SK-N-SH treated with all-trans-retinoic acid at 6 μM for 48 hours (cell line): ENCODE measurements around the gene RBM38.

Experiments used
- ATAC-seq: fragments of 200-7000 bp; cut with Tn5 transposase; 3 replicates; pipeline ENCODE4 v1.9.1; 2020; ENCODE audit warnings: mild to moderate bottlenecking, moderate library complexity
- ARNTL ChIP-seq: fragments of 450-650 bp; formaldehyde crosslinking; IDR thresholded peaks from 2 replicates; pipeline ENCODE4 v1.5.0; 2020; ENCODE audit warnings: low read depth, mild to moderate bottlenecking, moderate library complexity, borderline replicate concordance
- BACH2 ChIP-seq: fragments of 250-450 bp; sonication (Bioruptor Pico); IDR thresholded peaks from 2 replicates; pipeline ENCODE4 v1.9.0; 2021; ENCODE audit warnings: mild to moderate bottlenecking, borderline replicate concordance
- CREB5 ChIP-seq: fragments of 250-450 bp; sonication (Bioruptor Pico); IDR thresholded peaks from 2 replicates; pipeline ENCODE4 v1.5.1; 2020; ENCODE audit warnings: low read depth, mild to moderate bottlenecking, moderate library complexity
- CSRNP3 ChIP-seq: fragments of 250-450 bp; sonication (Bioruptor Pico); IDR thresholded peaks from 2 replicates; pipeline ENCODE4 v1.5.1; 2021; ENCODE audit warnings: mild to moderate bottlenecking, moderate library complexity
- ESRRG ChIP-seq: fragments of 250-450 bp; sonication (Bioruptor Pico); IDR thresholded peaks from 2 replicates; pipeline ENCODE4 v1.6.1; 2021; ENCODE audit warnings: mild to moderate bottlenecking
- GLIS3 ChIP-seq: fragments of 250-450 bp; sonication (Bioruptor Pico); IDR thresholded peaks from 2 replicates; pipeline ENCODE4 v1.5.0; 2020; ENCODE audit warnings: mild to moderate bottlenecking, moderate library complexity
- ISL1 ChIP-seq: fragments of 250-450 bp; sonication (Bioruptor Pico); IDR thresholded peaks from 2 replicates; pipeline ENCODE4 v2.1.2; 2022; ENCODE audit warnings: mild to moderate bottlenecking, moderate library complexity
- OSR1 ChIP-seq: fragments of 250-450 bp; sonication (Bioruptor Pico); IDR thresholded peaks from 2 replicates; pipeline ENCODE4 v1.8.0; 2022; ENCODE audit warnings: moderate library complexity, mild to moderate bottlenecking, inconsistent platforms
- PATZ1 ChIP-seq: fragments of 250-450 bp; sonication (Bioruptor Pico); IDR thresholded peaks from 2 replicates; pipeline ENCODE4 v1.8.0; 2020; ENCODE audit warnings: mild to moderate bottlenecking, moderate library complexity, borderline replicate concordance
- POU6F1 ChIP-seq: fragments of 250-450 bp; sonication (Bioruptor Pico); IDR thresholded peaks from 2 replicates; pipeline ENCODE4 v1.8.0; 2021; ENCODE audit warnings: low read depth, mild to moderate bottlenecking, moderate library complexity, borderline replicate concordance
- PPARA ChIP-seq: fragments of 250-450 bp; sonication (Bioruptor Pico); IDR thresholded peaks from 2 replicates; pipeline ENCODE4 v1.5.0; 2020; ENCODE audit warnings: mild to moderate bottlenecking, borderline replicate concordance
- RARB ChIP-seq: fragments of 250-450 bp; sonication (Bioruptor Pico); IDR thresholded peaks from 2 replicates; pipeline ENCODE4 v1.8.0; 2021; ENCODE audit warnings: mild to moderate bottlenecking, moderate library complexity
- SNAI2 ChIP-seq: fragments of 250-450 bp; sonication (Bioruptor Pico); IDR thresholded peaks from 2 replicates; pipeline ENCODE4 v1.5.0; 2020; ENCODE audit warnings: mild to moderate bottlenecking, moderate library complexity
- TCF4 ChIP-seq: fragments of 250-450 bp; sonication (Bioruptor Pico); IDR thresholded peaks from 2 replicates; pipeline ENCODE4 v1.8.0; 2021; ENCODE audit warnings: mild to moderate bottlenecking, moderate library complexity, borderline replicate concordance
- TOX ChIP-seq: fragments of 250-450 bp; sonication (Bioruptor Pico); IDR thresholded peaks from 2 replicates; pipeline ENCODE4 v1.8.0; 2021; ENCODE audit warnings: mild to moderate bottlenecking, moderate library complexity, borderline replicate concordance
- TSHZ2 ChIP-seq: fragments of 250-450 bp; sonication (Bioruptor Pico); IDR thresholded peaks from 2 replicates; pipeline ENCODE4 v1.5.0; 2020; ENCODE audit warnings: mild to moderate bottlenecking, moderate library complexity
- ZC3H10 ChIP-seq: fragments of 250-450 bp; sonication (Bioruptor Pico); IDR thresholded peaks from 2 replicates; pipeline ENCODE4 v1.5.1; 2021; ENCODE audit warnings: mild to moderate bottlenecking, moderate library complexity
- ZFP3 ChIP-seq: fragments of 250-450 bp; sonication (Bioruptor Pico); IDR thresholded peaks from 2 replicates; pipeline ENCODE4 v1.5.0; 2020; ENCODE audit warnings: mild to moderate bottlenecking, moderate library complexity
- ZFP30 ChIP-seq: fragments of 450-650 bp; formaldehyde crosslinking; IDR thresholded peaks from 2 replicates; pipeline ENCODE4 v1.5.0; 2022; ENCODE audit warnings: mild to moderate bottlenecking, moderate library complexity
- ZNF565 ChIP-seq: fragments of 450-650 bp; formaldehyde crosslinking; conservative IDR thresholded peaks from 2 replicates; pipeline ENCODE4 v1.5.0; 2020; ENCODE audit warnings: low read depth, mild to moderate bottlenecking, moderate library complexity
- ZNF70 ChIP-seq: fragments of 450-650 bp; formaldehyde crosslinking; IDR thresholded peaks from 2 replicates; pipeline ENCODE4 v1.5.0; 2020; ENCODE audit warnings: mild to moderate bottlenecking, moderate library complexity
- ZNF8 ChIP-seq: fragments of 450-650 bp; formaldehyde crosslinking; IDR thresholded peaks from 2 replicates; pipeline ENCODE4 v1.5.0; 2020; ENCODE audit warnings: mild to moderate bottlenecking, moderate library complexity

The RBM38 gene

GRCh38 chr20:57404419-57405072 is 13.3 kb downstream of the RBM38 start:
- ATAC-seq: no peak
- TF ChIP-seq CREB5 (CRISPR knock-in tag): no peak
- TF ChIP-seq ZC3H10: no peak
- no peak for TF ChIP-seq RARB
- no peak for TF ChIP-seq PPARA (CRISPR knock-in tag)
- no peak for TF ChIP-seq ZNF565 (CRISPR knock-in tag)
- TF ChIP-seq TOX (CRISPR knock-in tag): no peak
- TF ChIP-seq ARNTL (CRISPR knock-in tag): no peak
- no peak for TF ChIP-seq ZNF70 (CRISPR knock-in tag)
- TF ChIP-seq OSR1 (CRISPR knock-in tag): no peak
- TF ChIP-seq GLIS3 (CRISPR knock-in tag): no peak
- no peak for TF ChIP-seq ESRRG (CRISPR knock-in tag)
- TF ChIP-seq ISL1 (CRISPR knock-in tag): no peak
- TF ChIP-seq ZFP3 (CRISPR knock-in tag): no peak
- no peak for TF ChIP-seq ZNF8
- no peak for TF ChIP-seq POU6F1
- TF ChIP-seq TSHZ2 (CRISPR knock-in tag): no peak
- no peak for TF ChIP-seq TCF4 (CRISPR knock-in tag)
- no peak for TF ChIP-seq SNAI2 (CRISPR knock-in tag)
- TF ChIP-seq BACH2 (CRISPR knock-in tag): no peak

GRCh38 chr20:57405236-57406016 is 14.2 kb downstream of the RBM38 start:
- no peak for ATAC-seq
- TF ChIP-seq BACH2 (CRISPR knock-in tag): no peak
- no peak for TF ChIP-seq TSHZ2 (CRISPR knock-in tag)
- no peak for TF ChIP-seq TCF4 (CRISPR knock-in tag)
- TF ChIP-seq ESRRG (CRISPR knock-in tag): no peak
- TF ChIP-seq ZFP30 (CRISPR knock-in tag): no peak
- TF ChIP-seq ZC3H10: no peak
- TF ChIP-seq ARNTL (CRISPR knock-in tag): no peak
- TF ChIP-seq ZNF8: no peak
- no peak for TF ChIP-seq SNAI2 (CRISPR knock-in tag)
- no peak for TF ChIP-seq CREB5 (CRISPR knock-in tag)
- TF ChIP-seq ZNF565 (CRISPR knock-in tag): no peak
- no peak for TF ChIP-seq CSRNP3 (CRISPR knock-in tag)
- TF ChIP-seq ZNF70 (CRISPR knock-in tag): no peak
- no peak for TF ChIP-seq PPARA (CRISPR knock-in tag)
- no peak for TF ChIP-seq POU6F1
- TF ChIP-seq PATZ1 (CRISPR knock-in tag): no peak
